Osteocyte (in vitro differentiated cells): ENCODE results near the gene MPV17. TPM values are rescaled to one million over a fixed set of nuclear protein-coding genes. Genes with fewer than 3 reads are reported as not detected.

Experiments used
- DNase-seq: peaks from one replicate; pipeline ENCODE4 v3.0.0; 2021; ENCODE audit warnings: mixed read lengths; ENCODE audit not compliant: unreplicated experiment; ENCODE audit errors: extremely low spot score
- H3K27ac Mint-ChIP-seq: one replicate; pipeline ENCODE4 v1.8.0; 2021; ENCODE audit warnings: mild to moderate bottlenecking, mixed read lengths; ENCODE audit not compliant: unreplicated experiment
- H3K27me3 Mint-ChIP-seq: one replicate; pipeline ENCODE4 v1.8.0; 2021; ENCODE audit warnings: mixed read lengths; ENCODE audit not compliant: unreplicated experiment
- H3K36me3 Mint-ChIP-seq: one replicate; pipeline ENCODE4 v1.8.0; 2021; ENCODE audit warnings: mixed read lengths; ENCODE audit not compliant: unreplicated experiment
- H3K4me1 Mint-ChIP-seq: one replicate; pipeline ENCODE4 v1.8.0; 2021; ENCODE audit warnings: mixed read lengths; ENCODE audit not compliant: unreplicated experiment
- H3K4me3 Mint-ChIP-seq: one replicate; pipeline ENCODE4 v1.8.0; 2021; ENCODE audit warnings: mild to moderate bottlenecking, moderate library complexity, mixed read lengths; ENCODE audit not compliant: unreplicated experiment
- H3K9me3 Mint-ChIP-seq: one replicate; pipeline ENCODE4 v1.8.0; 2021; ENCODE audit warnings: mixed read lengths; ENCODE audit not compliant: unreplicated experiment
- CTCF ChIP-seq: fragments of 200-600 bp; sonication (generic); IDR thresholded peaks from 2 replicates; pipeline ENCODE4 v1.5.0; 2021; ENCODE audit warnings: antibody characterized with exemption, mild to moderate bottlenecking, moderate library complexity
- total RNA-seq: library from RNA; stranded (reverse); gene quantifications from 2 replicates; pipeline ENCODE4 v1.2.1, GENCODE V29; 2021

The MPV17 gene
- total RNA-seq, 1 donor from 2014 or later, result 76.0 TPM

DNA sequence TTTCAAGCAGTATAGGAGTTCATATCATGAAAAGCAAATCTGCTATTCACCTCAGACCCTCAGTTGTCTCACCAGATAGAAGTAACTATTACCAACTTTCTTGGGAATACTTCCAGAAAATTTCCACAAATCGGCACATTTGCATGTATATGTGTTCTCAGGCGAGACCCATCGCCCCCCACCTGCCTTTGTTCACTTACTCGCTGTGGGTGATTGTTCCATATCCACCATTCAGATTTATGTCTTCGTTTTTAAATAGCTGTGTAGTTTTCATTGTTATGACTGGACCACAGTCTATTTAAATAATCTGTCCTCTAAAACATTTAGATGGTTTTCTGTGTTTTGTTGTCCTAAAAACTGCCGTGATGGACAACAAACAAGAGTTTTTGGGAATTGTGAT lies 37.4 kb downstream of the MPV17 start:
- peaks cover 84% of the 10 kb centered on the region for H3K27me3 Mint-ChIP-seq

GRCh38 chr2:27284996-27285395 lies 37.9 kb downstream of the MPV17 start:
- Mint-ChIP-seq H3K27ac (no peak overlapping the region), H3K27me3 (peaks cover 85% of the 10 kb centered on the region), H3K4me1 (peaks cover under 1% of the 10 kb centered on the region), H3K4me3 (no peak overlapping the region), H3K9me3 (no peaks in the 10 kb centered on the region), H3K36me3 (no peaks in the 10 kb centered on the region)
- no peak for TF ChIP-seq CTCF
- no peak for DNase-seq

More for the DNA sequence above, 37.4 kb downstream of the MPV17 start:
- TF ChIP-seq CTCF, result no peak
- Mint-ChIP-seq H3K9me3 (no peaks in the 10 kb centered on the region), H3K27ac (no peak overlapping the region), H3K4me3 (no peak overlapping the region), H3K36me3 (no peaks in the 10 kb centered on the region), H3K4me1 (no peaks in the 10 kb centered on the region)
- DNase-seq, result no peak

- TF ChIP-seq CTCF, result no peak
These were observed 40.0 kb downstream of the MPV17 start for GRCh38 chr2:27282892-27283291.

DNA sequence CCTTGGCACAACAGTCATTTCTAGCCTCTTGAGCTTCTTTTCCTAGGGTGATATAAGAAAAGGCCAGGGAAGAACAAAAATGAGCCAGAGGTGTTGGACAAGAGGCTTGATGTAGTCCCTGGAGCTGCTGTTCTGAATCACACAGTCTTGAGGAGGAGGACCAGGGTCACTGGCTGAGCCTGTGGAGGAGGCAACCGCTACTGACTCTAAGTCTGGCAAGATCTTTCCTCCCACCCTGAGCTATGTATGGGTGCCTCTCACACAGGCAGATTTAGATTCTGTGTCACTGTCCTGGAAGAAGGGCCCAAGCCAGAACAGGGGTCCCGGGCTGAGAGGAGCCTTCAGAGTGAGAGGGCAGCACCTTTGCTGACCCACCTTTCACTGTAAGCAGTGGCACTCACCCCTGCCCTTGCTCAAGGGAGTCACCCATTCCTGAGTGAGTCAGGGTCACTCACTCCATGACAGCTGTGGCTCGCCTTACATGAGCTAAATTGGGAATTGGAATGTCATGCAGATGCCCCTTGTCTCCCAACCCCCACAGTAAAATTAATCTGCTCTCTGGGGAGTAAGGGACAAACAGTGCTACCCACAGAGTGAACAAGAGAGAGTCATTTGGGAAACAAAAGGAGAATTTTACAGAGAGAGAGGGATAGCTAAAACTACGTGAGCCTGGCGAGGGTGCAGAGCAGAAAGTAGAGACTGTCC lies 40.9 kb downstream of the MPV17 start, which contains the start of gene TRIM54:
TRIM54 (plus strand) TSS at position 575 of the 705 bp plus-strand sequence. CDS start 303 bp downstream, outside the sequence.
- TF ChIP-seq CTCF, result no peak
- H3K4me3 Mint-ChIP-seq, result no peak within 1 kb of the TSS
- no peak for DNase-seq
- peaks cover 78% of the 10 kb centered on the region for H3K27me3 Mint-ChIP-seq
- no peaks in the 10 kb centered on the region for H3K9me3 Mint-ChIP-seq
- H3K4me1 Mint-ChIP-seq, result peaks cover 2% of the 10 kb centered on the region
- no peak within 1 kb of the TSS for H3K27ac Mint-ChIP-seq
- H3K36me3 Mint-ChIP-seq, result no peaks in the 10 kb centered on the region

More at GRCh38 chr2:27282892-27283291, 40.0 kb downstream of the MPV17 start:
- H3K27me3 Mint-ChIP-seq, result peaks cover 79% of the 10 kb centered on the region
- no peak overlapping the region for H3K27ac Mint-ChIP-seq
- no peak for DNase-seq
- H3K36me3 Mint-ChIP-seq, result no peaks in the 10 kb centered on the region
- H3K4me3 Mint-ChIP-seq, result no peak overlapping the region
- H3K4me1 Mint-ChIP-seq, result peaks cover 2% of the 10 kb centered on the region
- no peaks in the 10 kb centered on the region for H3K9me3 Mint-ChIP-seq

- no peak for TF ChIP-seq CTCF
- Mint-ChIP-seq H3K27me3 (peaks cover 76% of the 10 kb centered on the region), H3K27ac (no peak overlapping the region)
These were observed 41.5 kb downstream of the MPV17 start for GRCh38 chr2:27281442-27281841.

More at GRCh38 chr2:27281442-27281841, 41.5 kb downstream of the MPV17 start:
- Mint-ChIP-seq H3K9me3 (no peaks in the 10 kb centered on the region), H3K36me3 (no peaks in the 10 kb centered on the region), H3K4me1 (peaks cover 2% of the 10 kb centered on the region), H3K4me3 (no peak overlapping the region)
- no peak for DNase-seq
